GM23248 (cell line): ENCODE measurements around the gene BHLHA15.

ENCODE experiments used
- EZH2 ChIP-seq: fragments of 200-600 bp; sonication (generic); IDR thresholded peaks from 2 replicates; pipeline ENCODE4 v1.6.1; 2018; ENCODE audit warnings: antibody characterized with exemption, mild to moderate bottlenecking; ENCODE audit not compliant: insufficient read depth, poor library complexity, severe bottlenecking
- EZH2phosphoT487 ChIP-seq: fragments of 200-600 bp; sonication (generic); IDR thresholded peaks from 2 replicates; pipeline ENCODE4 v1.6.1; 2018; ENCODE audit warnings: antibody characterized with exemption, moderate library complexity, mild to moderate bottlenecking, low read depth; ENCODE audit not compliant: insufficient read depth

- no peak for TF ChIP-seq EZH2
- TF ChIP-seq EZH2phosphoT487, result no peak
Observed at GRCh38 chr7:98241674-98242241, 30.5 kb downstream of the BHLHA15 start.
